ENCODE data around the gene FTCD. TPM values are rescaled to one million over a fixed set of nuclear protein-coding genes. Genes with fewer than 3 reads are reported as not detected.

Gene FTCD
- polyA plus RNA-seq, 1 donor: 61.8 TPM

- no peak for DNase-seq
- WGBS (ENCODE audit: insufficient coverage, low lambda C conversion rate): 100% methylated on average over 1 of the region's 12 CpGs
Observed at GRCh38 chr21:46159390-46159789, 4.0 kb upstream of the FTCD start.

GRCh38 chr21:46158666-46159300 is 3.4 kb upstream of the FTCD start:
- H3K9me3 ChIP-seq (ENCODE audit: control insufficient read depth, low read depth, low read length): peaks cover 17% of the 10 kb centered on the region
- H3K36me3 ChIP-seq (ENCODE audit: control insufficient read depth, insufficient read depth, low read length): no peaks in the 10 kb centered on the region
- no peak overlapping the region for H3K4me3 ChIP-seq (ENCODE audit: low read length)
- DNase-seq: no peak
- peaks cover 2% of the 10 kb centered on the region for H3K27me3 ChIP-seq (ENCODE audit: control insufficient read depth, insufficient read depth, low read length)
- WGBS (ENCODE audit: insufficient coverage, low lambda C conversion rate): no CpG with 5 or more reads among the region's 10 CpGs
- H3K27ac ChIP-seq (ENCODE audit: low read length): no peak overlapping the region
- peaks cover 8% of the 10 kb centered on the region for H3K4me1 ChIP-seq (ENCODE audit: control insufficient read depth, insufficient read depth, low read length)

More at GRCh38 chr21:46159390-46159789, 4.0 kb upstream of the FTCD start:
- Histone ChIP-seq H3K36me3 (ENCODE audit: control insufficient read depth, insufficient read depth, low read length) (no peaks in the 10 kb centered on the region), H3K27ac (ENCODE audit: low read length) (no peak overlapping the region), H3K4me1 (ENCODE audit: control insufficient read depth, insufficient read depth, low read length) (peaks cover 8% of the 10 kb centered on the region), H3K4me3 (ENCODE audit: low read length) (no peak overlapping the region), H3K9me3 (ENCODE audit: control insufficient read depth, low read depth, low read length) (peaks cover 15% of the 10 kb centered on the region), H3K27me3 (ENCODE audit: control insufficient read depth, insufficient read depth, low read length) (peaks cover 2% of the 10 kb centered on the region)

GRCh38 chr21:46157987-46158451 is 2.6 kb upstream of the FTCD start:
- Histone ChIP-seq H3K27ac (ENCODE audit: low read length) (no peak overlapping the region), H3K9me3 (ENCODE audit: control insufficient read depth, low read depth, low read length) (peaks cover 17% of the 10 kb centered on the region), H3K27me3 (ENCODE audit: control insufficient read depth, insufficient read depth, low read length) (peaks cover 2% of the 10 kb centered on the region), H3K36me3 (ENCODE audit: control insufficient read depth, insufficient read depth, low read length) (no peaks in the 10 kb centered on the region), H3K4me1 (ENCODE audit: control insufficient read depth, insufficient read depth, low read length) (peaks cover 8% of the 10 kb centered on the region), H3K4me3 (ENCODE audit: low read length) (no peak overlapping the region)
- no CpG with 5 or more reads among the region's 15 CpGs for WGBS (ENCODE audit: insufficient coverage, low lambda C conversion rate)
- DNase-seq: no peak

GRCh38 chr21:46157396-46157986 is 2.1 kb upstream of the FTCD start:
- no CpG with 5 or more reads among the region's 12 CpGs for WGBS (ENCODE audit: insufficient coverage, low lambda C conversion rate)
- Histone ChIP-seq H3K27ac (ENCODE audit: low read length) (no peak overlapping the region), H3K4me3 (ENCODE audit: low read length) (no peak overlapping the region), H3K27me3 (ENCODE audit: control insufficient read depth, insufficient read depth, low read length) (peaks cover 2% of the 10 kb centered on the region), H3K4me1 (ENCODE audit: control insufficient read depth, insufficient read depth, low read length) (peaks cover 11% of the 10 kb centered on the region), H3K36me3 (ENCODE audit: control insufficient read depth, insufficient read depth, low read length) (no peaks in the 10 kb centered on the region), H3K9me3 (ENCODE audit: control insufficient read depth, low read depth, low read length) (peaks cover 17% of the 10 kb centered on the region)
- DNase-seq: no peak

GRCh38 chr21:46156678-46157077 is 1.3 kb upstream of the FTCD start:
- no peak for DNase-seq
- H3K4me3 ChIP-seq (ENCODE audit: low read length): no peak overlapping the region
- H3K36me3 ChIP-seq (ENCODE audit: control insufficient read depth, insufficient read depth, low read length): no peaks in the 10 kb centered on the region
- H3K9me3 ChIP-seq (ENCODE audit: control insufficient read depth, low read depth, low read length): peaks cover 11% of the 10 kb centered on the region
- no peak overlapping the region for H3K27ac ChIP-seq (ENCODE audit: low read length)
- WGBS (ENCODE audit: insufficient coverage, low lambda C conversion rate): no CpG with 5 or more reads among the region's 10 CpGs
- H3K4me1 ChIP-seq (ENCODE audit: control insufficient read depth, insufficient read depth, low read length): peaks cover 11% of the 10 kb centered on the region
- peaks cover 2% of the 10 kb centered on the region for H3K27me3 ChIP-seq (ENCODE audit: control insufficient read depth, insufficient read depth, low read length)

GRCh38 chr21:46156378-46156645 is 933 bp upstream of the FTCD start:
- Histone ChIP-seq H3K36me3 (ENCODE audit: control insufficient read depth, insufficient read depth, low read length) (no peaks in the 10 kb centered on the region), H3K4me3 (ENCODE audit: low read length) (no peak overlapping the region), H3K4me1 (ENCODE audit: control insufficient read depth, insufficient read depth, low read length) (peaks cover 11% of the 10 kb centered on the region), H3K27me3 (ENCODE audit: control insufficient read depth, insufficient read depth, low read length) (peaks cover 2% of the 10 kb centered on the region), H3K27ac (ENCODE audit: low read length) (no peak overlapping the region), H3K9me3 (ENCODE audit: control insufficient read depth, low read depth, low read length) (peaks cover 8% of the 10 kb centered on the region)
- WGBS (ENCODE audit: insufficient coverage, low lambda C conversion rate): no CpG with 5 or more reads among the region's 7 CpGs
- DNase-seq: no peak

- DNase-seq: no peak
- H3K9me3 ChIP-seq (ENCODE audit: control insufficient read depth, low read depth, low read length): peaks cover 3% of the 10 kb centered on the region
- H3K27ac ChIP-seq (ENCODE audit: low read length): peak overlapping the region; percentile 63
- H3K4me3 ChIP-seq (ENCODE audit: low read length): peak overlapping the region; percentile 58
- H3K4me1 ChIP-seq (ENCODE audit: control insufficient read depth, insufficient read depth, low read length): peaks cover 11% of the 10 kb centered on the region
- no peaks in the 10 kb centered on the region for H3K27me3 ChIP-seq (ENCODE audit: control insufficient read depth, insufficient read depth, low read length)
- no peaks in the 10 kb centered on the region for H3K36me3 ChIP-seq (ENCODE audit: control insufficient read depth, insufficient read depth, low read length)
- WGBS (ENCODE audit: insufficient coverage, low lambda C conversion rate): no CpG with 5 or more reads among the region's 16 CpGs
Observed at GRCh38 chr21:46154955-46155513, 345 bp downstream of the FTCD start.

- Histone ChIP-seq H3K36me3 (ENCODE audit: control insufficient read depth, insufficient read depth, low read length) (no peaks in the 10 kb centered on the region), H3K4me1 (ENCODE audit: control insufficient read depth, insufficient read depth, low read length) (peaks cover 11% of the 10 kb centered on the region), H3K9me3 (ENCODE audit: control insufficient read depth, low read depth, low read length) (peaks cover 3% of the 10 kb centered on the region), H3K4me3 (ENCODE audit: low read length) (peak overlapping the region; percentile 58), H3K27me3 (ENCODE audit: control insufficient read depth, insufficient read depth, low read length) (no peaks in the 10 kb centered on the region), H3K27ac (ENCODE audit: low read length) (no peak overlapping the region)
- no CpG with 5 or more reads among the region's 39 CpGs for WGBS (ENCODE audit: insufficient coverage, low lambda C conversion rate)
- DNase-seq: no peak
Observed at GRCh38 chr21:46154155-46154954, 1.0 kb downstream of the FTCD start.

- H3K27ac ChIP-seq (ENCODE audit: low read length): peak overlapping the region; percentile 37
- H3K4me1 ChIP-seq (ENCODE audit: control insufficient read depth, insufficient read depth, low read length): peaks cover 11% of the 10 kb centered on the region
- peak; percentile 51 to 64 for DNase-seq
- peak overlapping the region; percentile 58 for H3K4me3 ChIP-seq (ENCODE audit: low read length)
- no CpG with 5 or more reads among the region's 33 CpGs for WGBS (ENCODE audit: insufficient coverage, low lambda C conversion rate)
- no peaks in the 10 kb centered on the region for H3K27me3 ChIP-seq (ENCODE audit: control insufficient read depth, insufficient read depth, low read length)
- H3K36me3 ChIP-seq (ENCODE audit: control insufficient read depth, insufficient read depth, low read length): no peaks in the 10 kb centered on the region
- peaks cover 3% of the 10 kb centered on the region for H3K9me3 ChIP-seq (ENCODE audit: control insufficient read depth, low read depth, low read length)
Observed at GRCh38 chr21:46153247-46154154, 1.9 kb downstream of the FTCD start.

GRCh38 chr21:46152927-46153246 is 2.5 kb downstream of the FTCD start:
- Histone ChIP-seq H3K9me3 (ENCODE audit: control insufficient read depth, low read depth, low read length) (peaks cover 3% of the 10 kb centered on the region), H3K4me1 (ENCODE audit: control insufficient read depth, insufficient read depth, low read length) (peaks cover 11% of the 10 kb centered on the region), H3K27me3 (ENCODE audit: control insufficient read depth, insufficient read depth, low read length) (no peaks in the 10 kb centered on the region), H3K4me3 (ENCODE audit: low read length) (peak overlapping the region; percentile 58), H3K36me3 (ENCODE audit: control insufficient read depth, insufficient read depth, low read length) (no peaks in the 10 kb centered on the region), H3K27ac (ENCODE audit: low read length) (no peak overlapping the region)
- no peak for DNase-seq
- WGBS (ENCODE audit: insufficient coverage, low lambda C conversion rate): no CpG with 5 or more reads among the region's 18 CpGs
